Esophagus squamous epithelium (tissue), 5 donors: ENCODE measurements around the gene MBP. TPM values are rescaled to one million over a fixed set of nuclear protein-coding genes. Genes with fewer than 3 reads are reported as not detected.

Experiments
- DNase-seq: peaks from one replicate; lab custom pipeline; 2025; lab: John Stamatoyannopoulos, UW
- H3K27ac ChIP-seq, 4 donors: fragments of 200-600 bp; sonication (generic); one replicate each; pipeline ENCODE4 v1.5.1; 2016 to 2019; ENCODE audit warnings: mild to moderate bottlenecking in 1 of 4
- H3K27me3 ChIP-seq, 4 donors: fragments of 200-600 bp; sonication (generic); 1 replicate in 3 of 4; 2 replicates in 1 of 4; pipeline versions ENCODE4 v1.5.1 to v1.6.0; 2017 to 2021; ENCODE audit warnings: antibody characterized with exemption in 1 of 4
- H3K36me3 ChIP-seq, 3 donors: fragments of 200-600 bp; sonication (generic); one replicate each; pipeline ENCODE4 v1.5.1; 2016 to 2019
- H3K4me1 ChIP-seq, 3 donors: fragments of 200-600 bp; sonication (generic); one replicate each; pipeline ENCODE4 v1.5.1; 2017 to 2019
- H3K4me3 ChIP-seq, 4 donors: fragments of 200-600 bp; sonication (generic); 1 replicate in 3 of 4; 2 replicates in 1 of 4; pipeline ENCODE4 v1.5.1; 2016 to 2019; ENCODE audit warnings: mild to moderate bottlenecking in 2 of 4, moderate library complexity in 1 of 4
- H3K9me3 ChIP-seq, 3 donors: fragments of 200-600 bp; sonication (generic); one replicate each; pipeline ENCODE4 v1.5.1; 2016 to 2019
- POLR2A ChIP-seq, 4 donors: fragments of 450-650 bp; IDR thresholded peaks; one replicate each; pipeline ENCODE4 v1.6.1; 2017; ENCODE audit warnings: antibody characterized with exemption in 4 of 4, mild to moderate bottlenecking in 4 of 4, moderate library complexity in 3 of 4
- WGBS, 2 donors: methylation state at CpG; one replicate each; pipeline ENCODE4 v1.1.5; 2018; 5-methylcytosine and 5-hydroxymethylcytosine counted together
- intact Hi-C: fragments of 100-400 bp; cut with DNase I; formaldehyde crosslinking; loops from one replicate; pipeline ENCODE4 v1.15.0; 2022
- total RNA-seq, 4 donors: library from RNA; depleted of rRNA; stranded (reverse); fragments of >200 nt; gene quantifications; one replicate each; pipeline ENCODE4 v1.1.0, GENCODE V29; 2016
- TF ChIP-seq, protein P1 (sequence below), 6 experiments: fragments of 450-650 bp in 4 of 6; fragments of 200-600 bp in 2 of 6; sonication (generic) in 2 of 6; IDR thresholded peaks; one replicate each; pipeline ENCODE4 v1.5.1; 2016 to 2019; ENCODE audit warnings: antibody characterized with exemption in 6 of 6, mild to moderate bottlenecking in 4 of 6, moderate library complexity in 4 of 6
- donor health status: DM: yes; HTN: yes; CAD: no.

MBP gene
- total RNA-seq, 4 donors from 2014 or later: 21.9 to 38.9 (median 25.2) TPM

DNA sequence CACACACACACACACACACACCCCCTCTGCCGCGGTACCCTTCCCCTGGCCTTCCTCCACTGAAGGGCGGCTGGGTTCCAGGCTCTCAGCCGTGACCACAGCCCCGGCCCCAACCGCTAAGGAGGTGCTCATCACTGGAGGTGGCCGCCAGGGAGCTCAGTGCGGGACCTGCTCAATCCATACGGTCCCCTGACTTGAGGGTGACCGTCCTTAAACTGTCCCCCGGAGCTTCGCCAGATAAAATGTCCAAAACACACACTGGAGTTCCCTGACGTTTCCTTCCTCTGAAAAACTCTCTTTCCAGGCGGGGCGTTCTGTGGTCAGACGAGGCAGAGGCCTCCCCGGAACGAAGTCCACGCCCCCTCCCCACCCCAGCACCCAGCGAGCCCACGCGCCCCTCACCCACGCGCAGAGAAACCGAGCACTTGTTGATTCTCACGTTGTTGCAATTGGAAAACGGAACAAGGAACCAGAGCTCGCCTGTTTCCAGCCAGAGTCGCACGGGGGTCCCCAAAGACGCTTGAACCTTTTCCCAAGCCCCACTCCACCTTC is 1.4 kb downstream of the MBP start:
- Histone ChIP-seq H3K4me3 (peak overlapping the region; percentile 66 to 94 (median 82)), H3K27ac (peak overlapping the region; percentile 92 to 95 (median 94)), H3K36me3 (no peaks in the 10 kb centered on the region), H3K4me1 (peaks cover 30 to 81% (median 36%) of the 10 kb centered on the region in 3 donors), H3K27me3 (peaks cover 0 to 15% (median 0%) of the 10 kb centered on the region in 4 donors), H3K9me3 (no peaks in the 10 kb centered on the region)
- WGBS, 2 donors: 4 to 6% methylated on average over 6 to 22 of the region's 31 CpGs
- TF ChIP-seq POLR2A (IDR thresholded peaks at IDR 0.05): peak in 1 of 4 donors; percentile 11
- TF ChIP-seq, protein P1, sequence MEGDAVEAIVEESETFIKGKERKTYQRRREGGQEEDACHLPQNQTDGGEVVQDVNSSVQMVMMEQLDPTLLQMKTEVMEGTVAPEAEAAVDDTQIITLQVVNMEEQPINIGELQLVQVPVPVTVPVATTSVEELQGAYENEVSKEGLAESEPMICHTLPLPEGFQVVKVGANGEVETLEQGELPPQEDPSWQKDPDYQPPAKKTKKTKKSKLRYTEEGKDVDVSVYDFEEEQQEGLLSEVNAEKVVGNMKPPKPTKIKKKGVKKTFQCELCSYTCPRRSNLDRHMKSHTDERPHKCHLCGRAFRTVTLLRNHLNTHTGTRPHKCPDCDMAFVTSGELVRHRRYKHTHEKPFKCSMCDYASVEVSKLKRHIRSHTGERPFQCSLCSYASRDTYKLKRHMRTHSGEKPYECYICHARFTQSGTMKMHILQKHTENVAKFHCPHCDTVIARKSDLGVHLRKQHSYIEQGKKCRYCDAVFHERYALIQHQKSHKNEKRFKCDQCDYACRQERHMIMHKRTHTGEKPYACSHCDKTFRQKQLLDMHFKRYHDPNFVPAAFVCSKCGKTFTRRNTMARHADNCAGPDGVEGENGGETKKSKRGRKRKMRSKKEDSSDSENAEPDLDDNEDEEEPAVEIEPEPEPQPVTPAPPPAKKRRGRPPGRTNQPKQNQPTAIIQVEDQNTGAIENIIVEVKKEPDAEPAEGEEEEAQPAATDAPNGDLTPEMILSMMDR (IDR thresholded peaks at IDR 0.05): no peak
- intact Hi-C loops: loop anchor here (10.0 kb wide), 2 partner anchors 66 to 126 kb away; no protein-coding TSS in a partner anchor
- no peak for DNase-seq

DNA sequence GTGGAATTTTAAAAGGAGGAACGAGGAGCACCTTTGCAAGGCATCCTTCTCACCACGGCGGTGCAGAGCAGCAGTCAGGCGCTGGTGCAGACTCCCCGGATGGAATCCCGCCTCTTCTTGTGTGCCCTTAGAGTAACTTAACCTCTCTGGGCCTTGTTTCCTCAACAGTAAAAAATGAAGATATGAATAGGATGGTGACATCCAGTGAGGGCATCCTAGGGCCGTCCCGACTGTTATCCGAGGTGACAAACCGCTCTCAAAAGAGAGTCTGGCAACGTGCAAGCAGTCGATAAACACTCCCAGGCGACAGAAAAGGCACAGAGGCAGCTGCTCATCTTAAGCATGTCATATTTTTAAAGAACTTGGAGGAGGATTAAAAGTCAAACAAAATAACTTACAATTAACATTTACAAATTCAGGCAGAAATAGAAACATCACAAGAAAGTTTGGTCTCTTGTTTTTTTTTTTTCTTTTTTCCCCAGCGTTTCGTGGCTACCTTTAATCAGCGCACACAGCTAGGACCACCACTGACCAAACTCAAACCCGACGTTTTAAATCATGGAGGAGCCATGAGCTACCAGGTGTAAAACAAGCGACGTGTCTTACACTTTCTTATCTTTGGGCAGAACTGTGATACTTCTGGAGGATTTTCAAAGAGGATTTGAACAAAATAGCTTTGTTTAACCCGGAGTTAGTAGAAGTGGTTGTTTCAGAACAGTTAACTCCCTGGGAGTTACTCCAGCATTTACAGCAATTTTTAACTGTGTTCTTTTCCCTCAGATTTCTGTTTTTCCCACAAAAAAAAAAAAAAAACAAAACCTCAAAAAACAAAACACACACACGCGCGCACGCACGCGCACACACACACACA is 2.1 kb downstream of the MBP start:
- 43 to 57% methylated on average over 24 to 25 of the region's 27 CpGs for WGBS, 2 donors
- peak overlapping the region; percentile 66 to 94 (median 82) for H3K4me3 ChIP-seq
- no peaks in the 10 kb centered on the region for H3K9me3 ChIP-seq
- TF ChIP-seq POLR2A (IDR thresholded peaks at IDR 0.05): no peak
- TF ChIP-seq, protein P1 (IDR thresholded peaks at IDR 0.05): no peak
- no peaks in the 10 kb centered on the region for H3K36me3 ChIP-seq
- no peak for DNase-seq
- H3K4me1 ChIP-seq: peaks cover 30 to 88% (median 36%) of the 10 kb centered on the region in 3 donors
- intact Hi-C loops: loop anchor here (10.0 kb wide), 2 partner anchors 66 to 126 kb away; no protein-coding TSS in a partner anchor
- peaks cover 0 to 15% (median 0%) of the 10 kb centered on the region in 4 donors for H3K27me3 ChIP-seq
- H3K27ac ChIP-seq: peak overlapping the region; percentile 92 to 95 (median 94)

DNA sequence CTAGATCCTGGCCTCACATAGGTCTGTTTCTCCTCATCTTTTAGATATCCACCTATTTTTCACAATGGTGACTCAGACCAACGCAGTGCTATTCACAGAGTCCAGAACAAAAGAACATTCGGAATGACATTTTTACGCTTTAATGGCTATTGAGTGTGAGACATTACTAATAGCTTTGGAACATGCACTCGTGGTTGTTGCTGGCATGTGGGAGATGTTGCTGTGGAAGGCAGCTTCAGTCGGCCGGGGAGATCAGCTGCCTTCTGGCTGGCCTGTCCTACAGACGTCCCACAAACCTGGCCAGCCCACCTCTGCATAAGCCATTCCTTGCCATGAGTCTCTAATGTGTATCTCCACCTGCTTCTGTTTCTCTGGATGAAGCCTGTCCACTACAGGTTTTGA is 3.4 kb downstream of the MBP start:
- Histone ChIP-seq H3K4me3 (peak overlapping the region in 1 of 4 donors; percentile 4), H3K27ac (peak overlapping the region; percentile 69 to 95 (median 82)), H3K36me3 (no peaks in the 10 kb centered on the region), H3K9me3 (no peaks in the 10 kb centered on the region), H3K27me3 (peaks cover 0 to 15% (median 0%) of the 10 kb centered on the region in 4 donors), H3K4me1 (peaks cover 28 to 97% (median 41%) of the 10 kb centered on the region in 3 donors)
- peak in 1 of 4 donors; percentile 22 for TF ChIP-seq POLR2A (IDR thresholded peaks at IDR 0.05)
- TF ChIP-seq, protein P1 (IDR thresholded peaks at IDR 0.05): no peak
- no peak for DNase-seq
- intact Hi-C loops: no loop called here
- WGBS, 2 donors: 16 to 41% methylated on average over 7 of the region's 7 CpGs

DNA sequence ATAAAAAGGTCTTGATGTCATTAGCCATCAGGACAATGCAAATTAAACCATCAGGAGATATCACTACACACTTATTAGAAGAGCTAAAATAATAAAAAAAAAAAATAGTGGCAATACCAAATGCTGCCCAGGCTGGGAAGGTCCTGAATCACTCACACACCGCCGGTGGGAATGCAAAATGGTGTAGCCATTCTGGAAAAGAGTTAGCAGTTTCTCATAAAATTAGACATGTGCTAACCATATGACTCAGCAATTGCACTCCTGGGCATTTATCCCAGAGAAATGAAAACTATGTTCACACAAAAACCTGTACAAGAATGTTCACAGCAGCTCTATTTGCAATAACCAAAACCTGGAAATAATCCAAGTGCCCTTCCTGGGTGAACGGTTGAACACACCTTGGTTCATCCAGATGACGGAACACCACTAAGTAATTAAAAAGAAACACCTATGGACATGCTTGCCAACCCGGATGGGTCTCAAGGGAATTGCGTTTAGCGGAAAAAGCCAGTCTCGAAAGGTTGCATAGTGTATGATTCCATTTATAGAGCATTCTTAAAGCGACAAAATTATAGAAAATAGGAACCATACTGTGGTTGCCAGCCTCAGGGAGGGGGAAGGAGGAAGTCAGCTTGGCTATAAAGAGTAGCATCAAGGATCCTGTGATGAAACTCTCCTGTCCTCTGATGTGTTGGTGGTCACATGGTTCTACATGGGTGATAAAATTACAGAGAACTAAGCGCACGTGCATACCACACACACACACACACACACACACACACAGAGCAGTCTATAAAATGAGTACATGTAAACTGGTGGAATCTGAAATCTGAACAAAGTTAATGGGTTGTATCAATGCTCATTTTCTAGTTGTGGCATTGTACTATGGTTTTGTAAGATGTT is 4.6 kb downstream of the MBP start:
- WGBS, 2 donors: 19 to 21% methylated on average over 11 of the region's 11 CpGs
- no peak for TF ChIP-seq POLR2A (IDR thresholded peaks at IDR 0.05)
- TF ChIP-seq, protein P1 (IDR thresholded peaks at IDR 0.05): no peak

More for the DNA sequence above, 4.6 kb downstream of the MBP start:
- Histone ChIP-seq H3K4me3 (peak overlapping the region in 1 of 4 donors; percentile 6), H3K9me3 (no peaks in the 10 kb centered on the region), H3K4me1 (peaks cover 19 to 96% (median 34%) of the 10 kb centered on the region in 3 donors), H3K27ac (peak overlapping the region; percentile 69 to 95 (median 81)), H3K36me3 (no peaks in the 10 kb centered on the region), H3K27me3 (peaks cover 0 to 15% (median 0%) of the 10 kb centered on the region in 4 donors)
- intact Hi-C loops: no loop called here
- no peak for DNase-seq
